ENCODE measurements around the gene ARHGAP45.

GRCh38 chr19:1103132-1103707, 36.3 kb downstream of the ARHGAP45 start:
- no peak for TF ChIP-seq POLR2AphosphoS5 (IDR thresholded peaks at IDR 0.05; ENCODE audit: low read depth, low read length)
- no peak for TF ChIP-seq BACH1 (IDR thresholded peaks at IDR 0.05; ENCODE audit: low read length)
- TF ChIP-seq SP1 (IDR thresholded peaks at IDR 0.05; ENCODE audit: low read depth, low read length): no peak
- TF ChIP-seq CTCF (IDR thresholded peaks at IDR 0.05; ENCODE audit: control extremely low read depth in 1 of 3, insufficient read depth in 1 of 3, low read depth in 1 of 3, low read length in 3 of 3): no peak
- TF ChIP-seq SP2 (IDR thresholded peaks at IDR 0.05; ENCODE audit: low read length): no peak
- TF ChIP-seq EZH2 (IDR thresholded peaks at IDR 0.05; ENCODE audit: low read depth, low read length, severe bottlenecking): no peak
- no peak for TF ChIP-seq POLR2A (IDR thresholded peaks at IDR 0.05; ENCODE audit: control extremely low read depth in 1 of 2, low read depth in 2 of 2, low read length in 2 of 2)
